Stimulated activated naive CD8-positive, alpha-beta T cell treated with anti-CD3 and anti-CD28 coated beads, Interleukin-15, amount 100 ng/mL, for 72 hours (primary cell): ENCODE results near the gene XRN2.

Experiments
- ATAC-seq: fragments of 150-1000 bp; cut with Tn5 transposase; 2 replicates; pipeline ENCODE4 v1.10.0; 2021; ENCODE audit warnings: mild to moderate bottlenecking, moderate library complexity
- DNase-seq, 2 donors: peaks; one replicate each; pipeline ENCODE4 v3.0.0; 2021 to 2022
- H3K27ac Mint-ChIP-seq, 2 donors: one replicate each; pipeline ENCODE4 v1.8.0; 2022; ENCODE audit warnings: mild to moderate bottlenecking in 2 of 2, mixed read lengths in 2 of 2, moderate library complexity in 2 of 2
- H3K27me3 Mint-ChIP-seq: one replicate; pipeline ENCODE4 v1.8.0; 2022; ENCODE audit warnings: mixed read lengths
- H3K4me1 Mint-ChIP-seq: one replicate; pipeline ENCODE4 v1.8.0; 2022; ENCODE audit warnings: mild to moderate bottlenecking, mixed read lengths
- H3K4me3 Mint-ChIP-seq, 2 donors: one replicate each; pipeline ENCODE4 v1.8.0; 2022; ENCODE audit warnings: mild to moderate bottlenecking in 2 of 2, mixed read lengths in 2 of 2, moderate library complexity in 1 of 2
- H3K9me3 Mint-ChIP-seq, 2 donors: one replicate each; pipeline ENCODE4 v1.8.0; 2022; ENCODE audit warnings: mixed read lengths in 2 of 2

The XRN2 gene

GRCh38 chr20:21322083-21322710 lies 19.1 kb downstream of the XRN2 start:
- H3K4me1 Mint-ChIP-seq = peaks cover 83% of the 10 kb centered on the region
- no peak for ATAC-seq
- H3K9me3 Mint-ChIP-seq = peaks cover 0 to 7% of the 10 kb centered on the region in 2 donors

DNA sequence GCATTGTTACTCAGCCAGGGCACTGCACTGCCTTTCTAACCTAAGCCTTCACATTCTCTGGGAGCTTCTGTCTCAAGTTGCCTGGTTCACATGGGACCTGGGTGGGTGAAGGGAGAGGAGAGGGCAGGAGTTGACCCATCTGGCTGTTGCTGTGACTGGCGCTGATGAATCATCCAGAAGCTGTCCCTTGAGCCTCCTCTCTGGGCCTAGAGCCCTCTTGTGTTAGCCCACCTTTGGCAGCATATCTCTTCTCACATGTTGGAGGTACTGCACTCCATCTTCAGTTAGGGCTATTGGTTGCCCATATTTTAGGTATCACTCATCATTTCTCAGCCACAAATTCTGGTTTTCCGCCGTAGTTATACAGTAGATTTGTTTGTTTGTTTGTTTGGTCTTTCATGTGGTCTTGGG lies 19.8 kb downstream of the XRN2 start:
- DNase-seq = no peak
- no peak overlapping the region for H3K27ac Mint-ChIP-seq
- H3K4me3 Mint-ChIP-seq = peak overlapping the region in 1 of 2 donors; percentile 14
- H3K4me1 Mint-ChIP-seq = peaks cover 75% of the 10 kb centered on the region
- no peaks in the 10 kb centered on the region for H3K27me3 Mint-ChIP-seq
- H3K9me3 Mint-ChIP-seq = peaks cover 0 to 7% of the 10 kb centered on the region in 2 donors
- peak; percentile 84 for ATAC-seq

More at GRCh38 chr20:21322083-21322710, 19.1 kb downstream of the XRN2 start:
- no peak overlapping the region for H3K4me3 Mint-ChIP-seq
- H3K27me3 Mint-ChIP-seq = no peaks in the 10 kb centered on the region
- no peak overlapping the region for H3K27ac Mint-ChIP-seq
- DNase-seq = no peak

DNA sequence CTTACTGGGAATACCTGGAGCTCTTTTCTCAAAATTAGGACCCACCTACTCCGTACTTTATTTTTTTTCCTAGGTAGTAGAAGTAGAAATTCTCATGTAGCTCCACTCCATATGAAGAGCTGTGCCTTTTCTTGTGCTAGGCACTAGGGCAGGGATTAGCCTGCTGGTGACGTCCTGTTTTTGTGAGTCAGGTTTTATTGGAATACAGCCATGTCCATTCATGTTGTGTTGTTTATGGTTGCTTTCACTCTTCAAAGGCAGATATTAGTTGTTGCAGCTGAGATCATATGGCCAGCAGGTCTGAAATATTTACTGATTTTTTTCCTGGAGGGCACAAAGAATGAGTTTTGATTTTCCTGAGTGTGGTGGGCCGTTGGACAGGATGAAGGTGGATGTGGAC lies 20.5 kb downstream of the XRN2 start:
- Mint-ChIP-seq H3K4me3 (no peak overlapping the region), H3K27ac (no peak overlapping the region), H3K9me3 (peaks cover 0 to 5% of the 10 kb centered on the region in 2 donors), H3K27me3 (no peaks in the 10 kb centered on the region), H3K4me1 (peaks cover 75% of the 10 kb centered on the region)
- ATAC-seq (no peak), DNase-seq (no peak)

DNA sequence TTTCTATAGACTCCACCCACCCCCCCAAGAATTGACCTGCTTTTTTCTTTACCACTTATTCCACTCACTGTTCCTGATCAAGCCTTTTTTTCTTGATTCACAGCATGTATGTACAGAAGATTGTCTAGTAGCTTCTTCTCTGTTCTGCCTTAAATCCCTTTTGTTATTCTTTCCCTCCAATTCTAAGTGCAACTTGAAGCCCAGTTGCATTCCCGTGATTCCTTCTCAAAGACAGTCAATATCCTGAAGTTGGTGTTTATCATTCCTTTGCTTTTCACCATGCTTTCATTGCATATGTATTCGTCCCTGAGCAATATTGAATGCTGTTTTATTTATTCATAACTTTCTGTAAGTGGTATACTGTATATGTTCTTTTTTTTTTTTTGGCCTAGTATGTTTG lies 21.0 kb downstream of the XRN2 start:
- no peak for ATAC-seq
- H3K4me3 Mint-ChIP-seq = no peak overlapping the region
- H3K9me3 Mint-ChIP-seq = peaks cover 0 to under 1% of the 10 kb centered on the region in 2 donors
- no peak for DNase-seq
- peaks cover 70% of the 10 kb centered on the region for H3K4me1 Mint-ChIP-seq
- H3K27ac Mint-ChIP-seq = no peak overlapping the region
- H3K27me3 Mint-ChIP-seq = no peaks in the 10 kb centered on the region

DNA sequence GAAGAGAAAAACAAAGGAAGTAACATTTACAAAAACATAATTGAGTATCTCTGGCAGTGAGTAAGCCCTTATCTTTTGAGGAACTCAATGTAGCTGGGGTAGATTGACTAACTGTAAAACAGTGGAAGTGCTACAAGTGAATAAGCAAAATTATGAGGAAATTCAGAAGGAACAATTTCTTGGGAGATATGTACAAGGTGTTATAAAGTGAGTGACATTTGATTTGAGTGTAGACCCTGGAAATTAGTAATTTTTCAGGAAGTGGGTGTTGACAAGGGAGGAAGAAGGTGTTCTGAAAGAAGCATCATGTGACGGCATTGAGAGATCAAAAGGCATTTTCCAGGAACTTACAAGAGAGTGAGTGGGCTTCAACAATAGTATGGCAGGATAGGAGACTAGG lies 22.2 kb downstream of the XRN2 start:
- peak overlapping the region; percentile 67 to 70 for H3K4me3 Mint-ChIP-seq
- H3K27ac Mint-ChIP-seq = peak overlapping the region; percentile 61 to 87
- no peak for DNase-seq
- H3K27me3 Mint-ChIP-seq = no peaks in the 10 kb centered on the region
- ATAC-seq = peak; percentile 49
- H3K9me3 Mint-ChIP-seq = no peaks in the 10 kb centered on the region
- H3K4me1 Mint-ChIP-seq = peaks cover 68% of the 10 kb centered on the region

GRCh38 chr20:21326700-21327099 lies 23.6 kb downstream of the XRN2 start:
- Mint-ChIP-seq H3K27me3 (no peaks in the 10 kb centered on the region), H3K4me3 (no peak overlapping the region), H3K4me1 (peaks cover 56% of the 10 kb centered on the region), H3K9me3 (no peaks in the 10 kb centered on the region), H3K27ac (no peak overlapping the region)
- ATAC-seq (no peak), DNase-seq (no peak)

DNA sequence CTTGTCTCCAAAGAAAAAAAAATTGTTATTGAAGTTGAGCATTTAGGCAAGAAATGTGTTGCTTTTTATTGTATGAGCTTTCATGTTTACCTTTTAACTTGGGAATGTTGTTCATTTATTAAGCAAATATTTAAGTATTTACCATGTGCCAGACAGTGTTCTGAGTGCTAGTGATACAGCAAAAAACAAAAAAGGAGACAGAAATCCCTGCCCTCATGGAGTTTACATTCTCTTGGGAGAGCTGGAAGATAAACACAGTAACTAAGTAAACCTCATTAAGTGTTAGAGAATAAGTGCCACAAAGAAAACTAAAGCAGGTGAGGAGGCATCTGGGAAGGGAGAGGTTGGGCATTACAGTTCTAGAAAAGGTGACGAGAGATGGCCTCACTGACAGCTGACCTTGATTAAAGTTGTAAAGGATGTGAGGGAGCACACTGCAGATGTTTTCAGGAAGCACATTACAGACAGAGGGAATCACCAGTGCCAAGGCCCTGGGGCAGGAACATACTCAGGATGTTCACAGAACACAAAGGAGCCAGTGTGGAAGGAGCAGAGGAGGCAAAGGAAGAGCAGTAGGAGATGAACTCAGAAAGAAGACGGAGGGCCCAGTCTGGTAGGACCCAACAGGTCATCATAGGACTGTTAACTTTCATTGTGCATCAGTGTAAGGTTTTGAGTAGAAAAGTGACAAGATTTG lies 33.5 kb downstream of the XRN2 start:
- Mint-ChIP-seq H3K4me1 (no peaks in the 10 kb centered on the region), H3K27ac (no peak overlapping the region), H3K27me3 (no peaks in the 10 kb centered on the region), H3K4me3 (no peak overlapping the region), H3K9me3 (no peaks in the 10 kb centered on the region)
- ATAC-seq = no peak
- no peak for DNase-seq

DNA sequence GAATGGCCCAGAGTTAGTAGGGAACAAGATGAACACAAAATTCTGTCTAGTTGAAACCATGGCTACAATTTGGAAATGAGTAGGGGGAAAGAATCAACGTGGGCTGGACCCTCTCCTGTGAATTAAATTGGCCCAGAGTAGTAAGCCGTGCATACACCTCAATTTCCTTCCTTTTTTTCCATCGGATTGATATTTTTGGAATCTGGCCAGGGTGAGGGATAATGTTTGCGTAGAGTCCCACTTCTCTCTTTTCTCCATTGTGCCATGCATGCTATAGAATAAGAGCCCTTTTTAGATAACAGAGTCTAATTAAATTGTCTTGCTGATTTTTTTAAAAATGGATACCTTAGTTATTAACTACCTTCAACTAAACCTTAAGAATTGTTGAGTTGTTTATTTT lies 35.2 kb downstream of the XRN2 start:
- Mint-ChIP-seq H3K4me1 (no peaks in the 10 kb centered on the region), H3K27me3 (no peaks in the 10 kb centered on the region), H3K9me3 (no peaks in the 10 kb centered on the region), H3K27ac (no peak overlapping the region), H3K4me3 (no peak overlapping the region)
- DNase-seq (no peak), ATAC-seq (no peak)

DNA sequence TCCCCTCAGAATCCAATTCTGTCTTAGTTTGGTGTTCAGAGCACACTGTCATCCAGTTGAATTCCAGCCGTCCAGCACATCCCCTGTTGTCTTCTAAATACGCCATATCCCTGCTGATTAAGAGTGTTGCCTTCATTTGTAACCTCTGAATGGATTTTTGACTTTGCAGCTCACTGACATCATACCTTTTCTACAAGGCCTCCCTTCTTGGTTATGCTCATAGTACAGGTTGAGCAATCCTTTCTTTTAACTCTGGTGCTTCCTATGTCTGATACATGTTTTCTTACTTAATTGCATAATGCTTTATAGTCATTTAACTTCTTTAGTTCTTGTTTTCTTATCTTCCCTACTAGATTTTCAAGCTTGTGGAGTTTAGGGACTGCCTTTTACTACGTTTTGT lies 36.4 kb downstream of the XRN2 start:
- ATAC-seq (no peak), DNase-seq (no peak)
- no peaks in the 10 kb centered on the region for H3K9me3 Mint-ChIP-seq
- H3K27me3 Mint-ChIP-seq = no peaks in the 10 kb centered on the region
- no peak overlapping the region for H3K4me3 Mint-ChIP-seq
- H3K4me1 Mint-ChIP-seq = no peaks in the 10 kb centered on the region
- no peak overlapping the region for H3K27ac Mint-ChIP-seq

DNA sequence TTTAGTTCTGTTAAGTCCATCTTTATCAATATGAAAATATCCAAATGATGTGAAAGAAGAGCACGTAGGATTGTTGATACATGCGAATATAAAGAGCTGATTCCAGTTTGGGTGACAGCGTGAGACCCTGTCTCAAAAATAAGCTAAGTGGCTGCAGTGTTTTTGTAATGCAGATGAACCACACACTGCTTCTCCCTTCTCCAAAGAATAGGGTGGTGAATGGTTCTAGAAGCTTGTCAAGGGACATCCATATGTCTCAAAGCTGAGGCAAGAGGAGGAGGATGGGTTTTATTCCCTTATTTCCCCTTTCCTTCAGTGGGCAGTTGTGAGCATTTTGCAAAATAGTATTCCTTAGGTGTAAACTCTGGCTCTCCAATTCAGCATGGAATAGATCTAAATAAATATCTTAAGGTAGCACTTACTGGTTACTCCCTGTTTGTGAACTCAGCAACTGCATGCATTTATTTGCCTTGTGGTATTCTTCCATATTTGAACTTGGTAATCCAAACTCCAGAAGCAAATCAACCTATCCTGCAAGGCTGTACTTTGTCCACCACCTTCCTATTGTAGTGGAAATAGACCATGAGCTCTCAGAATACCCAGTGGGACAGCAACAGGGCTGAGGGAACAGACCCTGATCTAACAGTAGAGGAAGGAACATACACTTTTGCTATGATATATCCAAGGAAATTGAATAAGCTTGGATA lies 38.0 kb downstream of the XRN2 start:
- H3K4me3 Mint-ChIP-seq = no peak overlapping the region
- DNase-seq (no peak), ATAC-seq (no peak)
- H3K27me3 Mint-ChIP-seq = no peaks in the 10 kb centered on the region
- H3K27ac Mint-ChIP-seq = no peak overlapping the region
- no peaks in the 10 kb centered on the region for H3K9me3 Mint-ChIP-seq
- no peaks in the 10 kb centered on the region for H3K4me1 Mint-ChIP-seq

DNA sequence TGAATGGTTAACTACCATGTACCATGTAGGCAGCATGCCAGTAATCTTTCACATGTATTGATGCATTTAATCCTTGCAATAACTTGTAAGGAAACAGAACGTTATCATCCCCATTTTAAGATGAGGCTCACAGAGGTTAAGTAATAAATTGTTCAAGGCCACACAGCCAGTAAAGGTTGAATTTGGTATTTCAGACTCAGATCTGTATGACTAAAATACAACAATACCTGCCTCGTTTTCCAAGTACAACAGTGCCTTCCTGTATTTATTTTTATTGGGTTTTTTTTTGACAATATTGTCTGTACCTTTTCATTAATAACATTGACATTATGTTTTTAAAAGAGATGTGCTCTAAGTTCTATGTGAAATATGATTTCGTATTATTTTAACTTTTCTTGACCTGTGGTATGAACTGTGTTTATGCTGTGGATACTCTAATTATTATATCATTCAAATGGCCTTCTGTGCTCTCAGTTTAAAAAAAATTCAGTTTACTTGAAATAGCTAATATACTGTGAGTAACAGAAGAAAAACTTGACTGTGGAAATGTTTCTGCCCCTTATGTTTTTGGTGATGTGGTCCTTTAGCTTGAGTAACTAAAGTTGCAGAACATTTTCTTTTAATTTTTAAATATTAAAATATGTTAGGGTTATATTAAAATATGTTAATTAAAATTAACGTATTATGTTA lies 39.7 kb downstream of the XRN2 start:
- no peak for DNase-seq
- no peaks in the 10 kb centered on the region for H3K4me1 Mint-ChIP-seq
- no peak overlapping the region for H3K27ac Mint-ChIP-seq
- ATAC-seq = no peak
- H3K27me3 Mint-ChIP-seq = no peaks in the 10 kb centered on the region
- no peaks in the 10 kb centered on the region for H3K9me3 Mint-ChIP-seq
- H3K4me3 Mint-ChIP-seq = no peak overlapping the region

DNA sequence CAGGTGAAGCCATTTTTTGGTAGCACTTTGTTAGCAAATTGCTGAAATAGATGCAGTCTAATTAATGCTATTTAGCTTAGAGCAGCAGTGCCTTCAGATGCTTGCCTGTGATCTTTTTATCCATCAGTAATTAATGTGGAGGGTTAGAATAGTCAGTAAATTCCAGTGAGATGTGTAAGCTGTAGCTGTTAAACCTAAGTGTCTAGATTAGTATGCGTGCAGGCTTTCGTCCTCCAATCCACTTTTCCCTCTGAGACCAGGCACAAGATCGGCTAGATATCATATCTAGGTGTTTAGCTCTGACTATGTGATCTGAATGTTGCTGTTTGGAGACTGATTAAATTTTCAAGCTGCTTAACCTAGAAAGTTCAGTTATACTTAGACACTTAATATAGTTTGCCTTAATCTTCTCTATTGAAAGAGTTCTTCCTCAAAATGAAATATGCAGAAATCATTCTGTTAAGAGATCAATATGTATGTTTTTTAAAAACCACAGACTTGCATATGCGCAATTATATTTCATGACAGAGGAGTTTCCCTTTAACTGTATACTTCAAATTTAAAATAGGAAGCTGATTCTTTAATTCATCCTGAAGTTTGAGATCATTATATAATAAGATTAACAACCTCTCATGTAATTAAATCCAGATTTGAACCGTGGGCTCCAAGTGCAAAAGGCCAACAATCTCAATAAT lies 41.2 kb downstream of the XRN2 start:
- no peak for ATAC-seq
- Mint-ChIP-seq H3K4me3 (no peak overlapping the region), H3K9me3 (no peaks in the 10 kb centered on the region), H3K4me1 (no peaks in the 10 kb centered on the region), H3K27me3 (no peaks in the 10 kb centered on the region), H3K27ac (no peak overlapping the region)
- no peak for DNase-seq

DNA sequence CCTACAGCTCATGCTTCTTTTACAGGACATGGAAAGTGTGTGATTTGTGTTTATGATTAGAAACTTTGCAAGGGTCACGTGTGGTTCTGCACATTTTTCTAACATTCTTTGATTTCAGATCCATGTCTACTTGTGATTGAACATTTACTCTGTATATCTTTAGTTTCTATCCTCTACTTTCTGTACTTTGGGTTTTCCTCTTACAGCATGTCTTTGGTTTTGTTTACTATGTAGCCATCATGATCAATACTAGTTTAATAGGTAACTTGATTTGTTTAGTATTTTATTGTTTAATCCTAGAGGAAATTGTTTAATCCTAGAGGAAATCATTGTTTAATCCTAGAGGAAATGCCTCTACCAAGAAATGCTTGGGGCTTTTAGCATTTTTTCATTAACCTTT lies 41.8 kb downstream of the XRN2 start:
- no peaks in the 10 kb centered on the region for H3K4me1 Mint-ChIP-seq
- DNase-seq (no peak), ATAC-seq (no peak)
- H3K27me3 Mint-ChIP-seq = no peaks in the 10 kb centered on the region
- H3K9me3 Mint-ChIP-seq = no peaks in the 10 kb centered on the region
- no peak overlapping the region for H3K4me3 Mint-ChIP-seq
- H3K27ac Mint-ChIP-seq = no peak overlapping the region

GRCh38 chr20:21352703-21353102 lies 49.6 kb downstream of the XRN2 start:
- DNase-seq (no peak), ATAC-seq (no peak)
- Mint-ChIP-seq H3K9me3 (no peaks in the 10 kb centered on the region), H3K27me3 (no peaks in the 10 kb centered on the region), H3K4me1 (no peaks in the 10 kb centered on the region), H3K27ac (no peak overlapping the region), H3K4me3 (no peak overlapping the region)

GRCh38 chr20:21353236-21353635 lies 50.1 kb downstream of the XRN2 start:
- no peak overlapping the region for H3K27ac Mint-ChIP-seq
- no peak overlapping the region for H3K4me3 Mint-ChIP-seq
- H3K27me3 Mint-ChIP-seq = no peaks in the 10 kb centered on the region
- no peak for DNase-seq
- no peak for ATAC-seq
- no peaks in the 10 kb centered on the region for H3K9me3 Mint-ChIP-seq
- H3K4me1 Mint-ChIP-seq = no peaks in the 10 kb centered on the region
